ENCODE data around the gene ATRNL1.

- TF ChIP-seq EZH2phosphoT487 (IDR thresholded peaks at IDR 0.05; ENCODE audit: low read depth, severe bottlenecking, unreplicated experiment) (no peak), CTCF (IDR thresholded peaks at IDR 0.05; ENCODE audit: poor library complexity) (no peak), EZH2 (IDR thresholded peaks at IDR 0.05; ENCODE audit: borderline replicate concordance) (no peak)
Observed at GRCh38 chr10:115050375-115051010, 42.7 kb upstream of the ATRNL1 start.

Measured in hepatocyte (in vitro differentiated cells).